CD4-positive, alpha-beta T cell (primary cell): ENCODE data around the gene CHCHD10. TPM values are rescaled to one million over a fixed set of nuclear protein-coding genes. Genes with fewer than 3 reads are reported as not detected.

Source experiments
- ATAC-seq: fragments of 200-7000 bp; cut with Tn5 transposase; one replicate; pipeline ENCODE4 v1.10.0; 2022; ENCODE audit warnings: mild to moderate bottlenecking; ENCODE audit not compliant: poor library complexity
- CTCF ChIA-PET: fragments of 350-600 bp; sonication (Branson Sonifier 250); formaldehyde crosslinking; loops from one replicate; lab custom pipeline; 2021; ENCODE audit warnings: antibody characterized with exemption, inconsistent platforms; lab: Charles Lee
- POLR2A ChIA-PET: fragments of 350-600 bp; sonication (Branson Sonifier 250); formaldehyde crosslinking; loops from one replicate; lab custom pipeline; 2021; ENCODE audit warnings: antibody characterized with exemption, inconsistent platforms; lab: Charles Lee
- DNase-seq, 14 experiments: peaks; one replicate each; pipeline ENCODE4 v3.0.0-alpha.2; 2013 to 2020; ENCODE audit warnings: mixed read lengths in 2 of 14
- H3K27ac ChIP-seq, 2 donors: one replicate each; pipeline versions ENCODE4 v1.5.1 to v1.7.0; 2013; ENCODE audit warnings: low read length in 2 of 2, low read depth in 1 of 2, mild to moderate bottlenecking in 1 of 2
- H3K27me3 ChIP-seq, 2 experiments: 1 replicate in 1 of 2; 2 replicates in 1 of 2; pipeline versions ENCODE4 v1.6.1 to v1.7.0; 2013; ENCODE audit warnings: low read length in 2 of 2, control low read depth in 1 of 2, mild to moderate bottlenecking in 1 of 2, moderate library complexity in 1 of 2; ENCODE audit not compliant: insufficient read depth in 2 of 2, control insufficient read depth in 1 of 2
- H3K36me3 ChIP-seq: one replicate; pipeline ENCODE4 v1.6.1; 2013; ENCODE audit warnings: low read length, control low read depth; ENCODE audit not compliant: insufficient read depth
- H3K4me1 ChIP-seq: one replicate; pipeline ENCODE4 v1.6.1; 2013; ENCODE audit warnings: low read length, control low read depth; ENCODE audit not compliant: insufficient read depth
- H3K4me3 ChIP-seq: one replicate; pipeline ENCODE4 v1.5.1; 2013; ENCODE audit warnings: mild to moderate bottlenecking, low read length, moderate library complexity
- H3K9me3 ChIP-seq, 2 experiments: 1 replicate in 1 of 2; 2 replicates in 1 of 2; pipeline versions ENCODE4 v1.6.1 to v1.7.0; 2013; ENCODE audit warnings: low read length in 2 of 2, mild to moderate bottlenecking in 2 of 2, control low read depth in 1 of 2, moderate library complexity in 1 of 2; ENCODE audit not compliant: control insufficient read depth in 1 of 2, insufficient read depth in 1 of 2
- H3K27ac Mint-ChIP-seq: one replicate; pipeline ENCODE4 v1.8.0; 2020; ENCODE audit warnings: mixed read lengths
- H3K27me3 Mint-ChIP-seq: one replicate; pipeline ENCODE4 v1.8.0; 2021; ENCODE audit warnings: mixed read lengths
- H3K36me3 Mint-ChIP-seq: one replicate; pipeline ENCODE4 v1.8.0; 2021; ENCODE audit warnings: low read depth, mixed read lengths
- H3K4me1 Mint-ChIP-seq: one replicate; pipeline ENCODE4 v1.8.0; 2021; ENCODE audit warnings: low read depth, mixed read lengths
- H3K4me3 Mint-ChIP-seq: one replicate; pipeline ENCODE4 v1.8.0; 2020; ENCODE audit warnings: mild to moderate bottlenecking, mixed read lengths
- H3K9me3 Mint-ChIP-seq: one replicate; pipeline ENCODE4 v1.8.0; 2020; ENCODE audit warnings: mixed read lengths
- intact Hi-C, 2 experiments: fragments of 100-400 bp; cut with DNase I in 1 of 2; cut with micrococcal nuclease in 1 of 2; formaldehyde crosslinking; loops; one replicate each; pipeline versions ENCODE4 v1.15.1 to v1.9.0; 2023 to 2025; cut with DNase I, micrococcal nuclease
- total RNA-seq, 174 experiments: library from RNA in 2 of 174; stranded (reverse) in 2 of 174; gene quantifications; one replicate each; pipeline ENCODE4 v1.2.3 and lab custom pipeline; 2021 to 2026
- TF ChIP-seq, protein P1 (sequence below): fragments of 200-600 bp; IDR thresholded peaks from one replicate; pipeline ENCODE4 v1.8.0; 2022; ENCODE audit warnings: antibody characterized with exemption, mild to moderate bottlenecking

CHCHD10 gene
- total RNA-seq, 2 experiments from 2014 or later = 34.4 to 43.0 TPM

DNA sequence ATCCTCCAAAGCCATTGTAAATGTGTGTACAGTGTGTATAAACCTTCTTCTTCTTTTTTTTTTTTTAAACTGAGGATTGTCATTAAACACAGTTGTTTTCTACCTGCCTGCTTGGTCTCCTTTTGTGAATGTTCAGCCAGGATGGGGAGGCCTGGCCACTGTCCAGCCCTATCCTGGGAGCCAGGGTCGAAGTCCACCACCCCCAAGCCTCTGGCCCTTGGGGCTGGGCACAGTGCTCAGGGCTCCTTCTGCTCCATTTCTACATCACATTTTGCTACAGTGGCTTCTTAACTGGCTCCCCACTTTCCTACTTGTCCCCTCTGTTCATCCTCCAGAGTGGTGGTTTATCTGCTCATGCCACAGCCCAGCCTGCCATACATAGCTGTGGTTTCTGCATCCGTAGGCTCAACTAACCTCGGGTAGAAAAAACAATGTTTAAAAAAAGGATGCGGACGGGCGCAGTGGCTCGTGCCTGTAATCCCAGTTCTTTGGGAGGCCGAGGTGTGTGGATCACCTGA lies 16.5 kb upstream of the CHCHD10 start:
- Mint-ChIP-seq H3K27ac (peak overlapping the region; percentile 41), H3K27me3 (no peaks in the 10 kb centered on the region), H3K36me3 (peaks cover 9% of the 10 kb centered on the region), H3K4me1 (peaks cover 25% of the 10 kb centered on the region), H3K4me3 (no peak overlapping the region), H3K9me3 (no peaks in the 10 kb centered on the region)
- H3K4me3 ChIP-seq = no peak overlapping the region
- DNase-seq (peak in 1 of 14 experiments; percentile 24), ATAC-seq (no peak)
- TF ChIP-seq, protein P1, sequence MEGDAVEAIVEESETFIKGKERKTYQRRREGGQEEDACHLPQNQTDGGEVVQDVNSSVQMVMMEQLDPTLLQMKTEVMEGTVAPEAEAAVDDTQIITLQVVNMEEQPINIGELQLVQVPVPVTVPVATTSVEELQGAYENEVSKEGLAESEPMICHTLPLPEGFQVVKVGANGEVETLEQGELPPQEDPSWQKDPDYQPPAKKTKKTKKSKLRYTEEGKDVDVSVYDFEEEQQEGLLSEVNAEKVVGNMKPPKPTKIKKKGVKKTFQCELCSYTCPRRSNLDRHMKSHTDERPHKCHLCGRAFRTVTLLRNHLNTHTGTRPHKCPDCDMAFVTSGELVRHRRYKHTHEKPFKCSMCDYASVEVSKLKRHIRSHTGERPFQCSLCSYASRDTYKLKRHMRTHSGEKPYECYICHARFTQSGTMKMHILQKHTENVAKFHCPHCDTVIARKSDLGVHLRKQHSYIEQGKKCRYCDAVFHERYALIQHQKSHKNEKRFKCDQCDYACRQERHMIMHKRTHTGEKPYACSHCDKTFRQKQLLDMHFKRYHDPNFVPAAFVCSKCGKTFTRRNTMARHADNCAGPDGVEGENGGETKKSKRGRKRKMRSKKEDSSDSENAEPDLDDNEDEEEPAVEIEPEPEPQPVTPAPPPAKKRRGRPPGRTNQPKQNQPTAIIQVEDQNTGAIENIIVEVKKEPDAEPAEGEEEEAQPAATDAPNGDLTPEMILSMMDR = no peak
- POLR2A ChIA-PET = interaction anchor here (1.0 kb wide), 1 partner anchor 21 kb away, joined by 3 read pairs; the partner anchor contains the start of gene C22orf15
- H3K27me3 ChIP-seq = no peaks in the 10 kb centered on the region
- peaks cover 33% of the 10 kb centered on the region for H3K4me1 ChIP-seq
- H3K27ac ChIP-seq = no peak overlapping the region
- CTCF ChIA-PET = no interaction called here
- H3K9me3 ChIP-seq = no peaks in the 10 kb centered on the region
- intact Hi-C loops = loop anchor here (10.0 kb wide), 1 partner anchor 231 kb away; the partner anchor contains the start of gene CABIN1 (in 2 of the 2)
- H3K36me3 ChIP-seq = no peaks in the 10 kb centered on the region

DNA sequence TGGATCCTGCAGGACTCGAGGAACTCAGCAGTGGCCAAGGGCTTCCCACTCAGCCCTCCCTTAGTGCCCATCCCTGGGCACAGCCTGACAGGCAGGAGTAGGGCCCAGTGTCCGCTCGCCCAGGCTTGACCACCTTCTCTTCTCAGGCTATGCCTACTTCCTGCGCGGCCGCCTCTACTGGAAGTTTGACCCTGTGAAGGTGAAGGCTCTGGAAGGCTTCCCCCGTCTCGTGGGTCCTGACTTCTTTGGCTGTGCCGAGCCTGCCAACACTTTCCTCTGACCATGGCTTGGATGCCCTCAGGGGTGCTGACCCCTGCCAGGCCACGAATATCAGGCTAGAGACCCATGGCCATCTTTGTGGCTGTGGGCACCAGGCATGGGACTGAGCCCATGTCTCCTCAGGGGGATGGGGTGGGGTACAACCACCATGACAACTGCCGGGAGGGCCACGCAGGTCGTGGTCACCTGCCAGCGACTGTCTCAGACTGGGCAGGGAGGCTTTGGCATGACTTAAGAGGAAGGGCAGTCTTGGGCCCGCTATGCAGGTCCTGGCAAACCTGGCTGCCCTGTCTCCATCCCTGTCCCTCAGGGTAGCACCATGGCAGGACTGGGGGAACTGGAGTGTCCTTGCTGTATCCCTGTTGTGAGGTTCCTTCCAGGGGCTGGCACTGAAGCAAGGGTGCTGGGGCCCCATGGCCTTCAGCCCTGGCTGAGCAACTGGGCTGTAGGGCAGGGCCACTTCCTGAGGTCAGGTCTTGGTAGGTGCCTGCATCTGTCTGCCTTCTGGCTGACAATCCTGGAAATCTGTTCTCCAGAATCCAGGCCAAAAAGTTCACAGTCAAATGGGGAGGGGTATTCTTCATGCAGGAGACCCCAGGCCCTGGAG lies 15.7 kb upstream of the CHCHD10 start:
- DNase-seq (no peak), ATAC-seq (no peak)
- Histone ChIP-seq H3K36me3 (no peaks in the 10 kb centered on the region), H3K4me3 (no peak overlapping the region), H3K27me3 (no peaks in the 10 kb centered on the region), H3K9me3 (no peaks in the 10 kb centered on the region), H3K4me1 (peaks cover 26% of the 10 kb centered on the region), H3K27ac (no peak overlapping the region)
- POLR2A ChIA-PET = interaction anchor here (1.0 kb wide), 1 partner anchor 21 kb away, joined by 3 read pairs; the partner anchor contains the start of gene C22orf15
- peaks cover 8% of the 10 kb centered on the region for H3K36me3 Mint-ChIP-seq
- TF ChIP-seq, protein P1 = no peak
- peaks cover 23% of the 10 kb centered on the region for H3K4me1 Mint-ChIP-seq
- no peak overlapping the region for H3K27ac Mint-ChIP-seq
- CTCF ChIA-PET = no interaction called here
- intact Hi-C loops = loop anchor here (10.0 kb wide), 1 partner anchor 231 kb away; the partner anchor contains the start of gene CABIN1 (in 2 of the 2)
- H3K4me3 Mint-ChIP-seq = no peak overlapping the region
- no peaks in the 10 kb centered on the region for H3K27me3 Mint-ChIP-seq
- no peaks in the 10 kb centered on the region for H3K9me3 Mint-ChIP-seq

DNA sequence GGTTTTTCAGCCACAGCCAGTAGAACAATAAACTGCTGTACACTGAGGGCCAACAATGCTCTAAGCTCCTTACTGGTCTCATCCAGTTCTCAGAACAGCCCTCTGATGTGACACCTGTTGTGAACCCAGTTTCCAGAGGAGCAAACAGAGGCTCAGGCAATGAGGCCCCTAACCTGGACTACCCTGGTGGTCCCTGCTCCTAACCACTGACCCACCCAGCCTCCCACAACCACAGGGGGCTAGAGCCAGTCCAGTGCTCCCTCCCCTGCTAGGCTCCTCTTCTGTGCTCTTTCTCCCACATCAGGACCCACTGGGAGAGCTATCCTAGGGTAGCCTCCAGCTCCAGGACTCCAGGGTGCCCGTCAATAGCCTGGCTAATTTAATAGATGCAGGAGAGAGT lies 14.9 kb upstream of the CHCHD10 start:
- H3K4me1 Mint-ChIP-seq = peaks cover 18% of the 10 kb centered on the region
- no peak overlapping the region for H3K27ac Mint-ChIP-seq
- intact Hi-C loops = loop anchor here (10.0 kb wide), 1 partner anchor 232 kb away; the partner anchor contains the start of gene CABIN1 (in 2 of the 2)
- H3K27me3 Mint-ChIP-seq = no peaks in the 10 kb centered on the region
- ChIA-PET POLR2A (no interaction called here), CTCF (no interaction called here)
- ATAC-seq (no peak), DNase-seq (no peak)
- no peak overlapping the region for H3K4me3 ChIP-seq
- no peaks in the 10 kb centered on the region for H3K9me3 Mint-ChIP-seq
- H3K4me1 ChIP-seq = peaks cover 18% of the 10 kb centered on the region
- H3K9me3 ChIP-seq = no peaks in the 10 kb centered on the region
- no peak overlapping the region for H3K4me3 Mint-ChIP-seq
- no peaks in the 10 kb centered on the region for H3K27me3 ChIP-seq
- no peak overlapping the region for H3K27ac ChIP-seq
- H3K36me3 Mint-ChIP-seq = peaks cover 5% of the 10 kb centered on the region
- TF ChIP-seq, protein P1 = no peak
- H3K36me3 ChIP-seq = no peaks in the 10 kb centered on the region
